Calu3 (cell line): Measurements from ENCODE around the gene DOCK1. TPM values are rescaled to one million over a fixed set of nuclear protein-coding genes. Genes with fewer than 3 reads are reported as not detected.

Experiments
- BruUV-seq: library from RNA; stranded (reverse); fragments of 400-500 nt; replicated peaks from 2 replicates; lab custom pipeline; 2021; lab: Mats Ljungman, UMichigan
- CTCF ChIA-PET: fragments of 300-600 bp; sonication (Branson Sonifier 250); formaldehyde crosslinking; loops from one replicate; lab custom pipeline; 2022; ENCODE audit warnings: antibody characterized with exemption; lab: Charles Lee
- DNase-seq: peaks from one replicate; pipeline ENCODE4 v3.0.0; 2022
- H3K27ac Mint-ChIP-seq: one replicate; pipeline ENCODE4 v1.8.0; 2022; ENCODE audit warnings: mixed read lengths; ENCODE audit not compliant: unreplicated experiment
- H3K27me3 Mint-ChIP-seq: one replicate; pipeline ENCODE4 v1.8.0; 2022; ENCODE audit warnings: mixed read lengths; ENCODE audit not compliant: unreplicated experiment
- H3K36me3 Mint-ChIP-seq: one replicate; pipeline ENCODE4 v1.8.0; 2022; ENCODE audit warnings: mild to moderate bottlenecking, moderate library complexity, mixed read lengths; ENCODE audit not compliant: insufficient read depth, unreplicated experiment
- H3K4me1 Mint-ChIP-seq: one replicate; pipeline ENCODE4 v1.8.0; 2022; ENCODE audit warnings: mild to moderate bottlenecking, low read depth, mixed read lengths; ENCODE audit not compliant: unreplicated experiment
- H3K4me3 Mint-ChIP-seq: one replicate; pipeline ENCODE4 v1.8.0; 2022; ENCODE audit warnings: mild to moderate bottlenecking, low read depth, moderate library complexity, mixed read lengths; ENCODE audit not compliant: unreplicated experiment
- H3K9me3 Mint-ChIP-seq: one replicate; pipeline ENCODE4 v1.8.0; 2022; ENCODE audit warnings: low read depth, mixed read lengths; ENCODE audit not compliant: unreplicated experiment
- CTCF ChIP-seq: fragments of 200-600 bp; IDR thresholded peaks from one replicate; pipeline ENCODE4 v1.8.0; 2022; ENCODE audit warnings: antibody characterized with exemption; ENCODE audit not compliant: unreplicated experiment
- intact Hi-C: fragments of 100-400 bp; cut with micrococcal nuclease; formaldehyde crosslinking; loops from one replicate; pipeline ENCODE4 v1.10.0; 2022; ENCODE audit not compliant: unreplicated experiment
- total RNA-seq: library from RNA; stranded (reverse); gene quantifications from 2 replicates; pipeline ENCODE4 v1.2.3, GENCODE V29; 2022

Gene DOCK1
- total RNA-seq, 1 experiment from 2014 or later, result 34.2 TPM

GRCh38 chr10:127272076-127272475 lies 366.8 kb downstream of the DOCK1 start:
- Mint-ChIP-seq H3K36me3 (no peaks in the 10 kb centered on the region), H3K9me3 (no peaks in the 10 kb centered on the region), H3K4me1 (peaks cover 10% of the 10 kb centered on the region), H3K27me3 (no peaks in the 10 kb centered on the region), H3K4me3 (no peak overlapping the region), H3K27ac (no peak overlapping the region)
- DNase-seq, result no peak
- CTCF ChIA-PET, result no interaction called here
- BruUV-seq, result no TSS peak
- intact Hi-C loops, result no loop called here
- TF ChIP-seq CTCF, result no peak

GRCh38 chr10:127275272-127275671 lies 370.0 kb downstream of the DOCK1 start:
- no TSS peak for BruUV-seq
- intact Hi-C loops, result no loop called here
- H3K4me1 Mint-ChIP-seq, result peaks cover 6% of the 10 kb centered on the region
- H3K36me3 Mint-ChIP-seq, result no peaks in the 10 kb centered on the region
- CTCF ChIA-PET, result no interaction called here
- no peak overlapping the region for H3K4me3 Mint-ChIP-seq
- H3K27me3 Mint-ChIP-seq, result no peaks in the 10 kb centered on the region
- DNase-seq, result no peak
- H3K27ac Mint-ChIP-seq, result no peak overlapping the region
- no peaks in the 10 kb centered on the region for H3K9me3 Mint-ChIP-seq
- no peak for TF ChIP-seq CTCF

- Mint-ChIP-seq H3K4me1 (no peaks in the 10 kb centered on the region), H3K27me3 (no peaks in the 10 kb centered on the region), H3K36me3 (no peaks in the 10 kb centered on the region), H3K27ac (no peak overlapping the region), H3K4me3 (no peak overlapping the region), H3K9me3 (no peaks in the 10 kb centered on the region)
- intact Hi-C loops, result no loop called here
- no TSS peak for BruUV-seq
- TF ChIP-seq CTCF, result no peak
- CTCF ChIA-PET, result no interaction called here
- DNase-seq, result no peak
These were observed 370.7 kb downstream of the DOCK1 start for GRCh38 chr10:127275793-127276450.

- TF ChIP-seq CTCF, result no peak
- no TSS peak for BruUV-seq
- DNase-seq, result no peak
- no peaks in the 10 kb centered on the region for H3K27me3 Mint-ChIP-seq
- no peaks in the 10 kb centered on the region for H3K9me3 Mint-ChIP-seq
- CTCF ChIA-PET, result no interaction called here
- H3K27ac Mint-ChIP-seq, result no peak overlapping the region
- no peaks in the 10 kb centered on the region for H3K4me1 Mint-ChIP-seq
- no peak overlapping the region for H3K4me3 Mint-ChIP-seq
- intact Hi-C loops, result no loop called here
- H3K36me3 Mint-ChIP-seq, result no peaks in the 10 kb centered on the region
These were observed 371.7 kb downstream of the DOCK1 start for GRCh38 chr10:127276794-127277462.
